Globus pallidus (tissue), 1 donor: ENCODE data around the gene STPG2.

ENCODE experiments used
- DNase-seq: peaks from one replicate; pipeline ENCODE4 v3.0.0-alpha.2; 2015; ENCODE audit warnings: low spot score

STPG2 gene

GRCh38 chr4:98093662-98094061 lies 49.6 kb downstream of the STPG2 start:
- DNase-seq, result no peak

GRCh38 chr4:98092833-98093439 lies 50.3 kb downstream of the STPG2 start:
- peak; percentile 8 for DNase-seq

DNA sequence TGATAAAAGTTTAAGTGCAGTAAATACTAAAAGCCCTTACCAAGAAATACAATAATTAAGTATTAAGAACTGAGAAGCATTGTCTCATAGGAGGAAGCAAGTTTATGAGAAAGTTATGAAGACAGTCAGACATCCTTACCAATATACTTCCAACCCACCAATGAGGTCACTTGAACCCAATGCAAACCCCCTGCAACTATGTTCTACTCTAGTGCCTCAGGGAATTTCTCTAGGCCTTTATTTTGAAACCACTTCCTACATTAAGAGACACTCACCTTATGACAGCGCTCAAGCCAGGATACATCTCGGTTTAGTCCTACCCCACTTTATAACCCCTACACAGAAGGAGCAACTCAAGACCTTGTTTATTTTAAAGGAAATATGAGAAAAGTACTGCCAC lies 61.3 kb downstream of the STPG2 start:
- DNase-seq, result no peak

DNA sequence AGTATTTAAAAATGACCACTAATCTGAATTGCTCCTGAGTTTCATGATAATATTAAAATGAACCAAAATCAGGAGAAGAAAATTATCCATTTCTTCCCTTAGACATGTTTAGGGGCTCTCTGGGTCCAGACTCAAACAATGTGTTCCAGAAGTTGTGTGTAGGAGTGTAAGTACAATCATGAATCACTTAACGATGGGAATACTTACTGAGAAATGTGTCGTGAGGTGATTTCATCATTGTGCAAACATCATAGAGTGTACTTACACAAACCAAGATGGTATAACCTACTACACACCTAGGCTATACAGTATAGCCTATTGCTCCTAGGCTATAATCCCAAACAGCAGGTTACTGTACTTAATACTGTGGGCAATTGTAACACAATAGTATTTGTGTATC lies 74.8 kb downstream of the STPG2 start:
- DNase-seq, result no peak

DNA sequence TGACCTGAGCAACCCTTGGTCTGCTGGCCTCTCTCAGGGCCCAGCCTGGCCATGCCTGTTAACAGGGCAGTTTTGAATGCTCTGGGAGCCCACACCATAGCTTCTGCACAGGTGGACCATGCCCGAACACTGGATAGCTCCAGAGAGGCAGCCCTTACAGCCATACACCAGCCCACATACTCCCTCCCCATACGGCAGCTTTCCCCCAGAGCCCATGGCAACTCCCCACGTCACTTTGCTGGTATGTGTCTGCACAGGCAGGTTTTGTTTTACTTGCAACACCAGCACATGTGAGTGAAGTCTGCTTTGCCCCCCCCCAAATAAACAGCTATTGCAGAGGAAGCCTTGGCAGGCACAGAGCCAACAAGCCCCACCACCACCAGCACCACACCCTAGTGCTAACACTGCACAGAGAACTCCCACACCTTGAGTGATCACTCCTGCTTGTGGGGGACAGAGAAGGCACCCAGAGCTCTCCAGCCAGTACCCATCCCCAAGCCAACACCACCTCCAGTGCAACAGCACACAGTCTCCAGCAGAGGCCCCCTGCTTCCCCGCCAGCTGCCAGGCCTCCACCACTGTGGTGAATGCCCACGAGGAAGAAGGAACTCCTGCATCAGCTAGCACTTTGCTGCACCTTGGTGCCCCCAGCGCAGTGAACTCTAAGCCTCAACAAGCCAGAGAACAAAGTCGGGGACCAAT lies 87.3 kb downstream of the STPG2 start:
- no peak for DNase-seq

DNA sequence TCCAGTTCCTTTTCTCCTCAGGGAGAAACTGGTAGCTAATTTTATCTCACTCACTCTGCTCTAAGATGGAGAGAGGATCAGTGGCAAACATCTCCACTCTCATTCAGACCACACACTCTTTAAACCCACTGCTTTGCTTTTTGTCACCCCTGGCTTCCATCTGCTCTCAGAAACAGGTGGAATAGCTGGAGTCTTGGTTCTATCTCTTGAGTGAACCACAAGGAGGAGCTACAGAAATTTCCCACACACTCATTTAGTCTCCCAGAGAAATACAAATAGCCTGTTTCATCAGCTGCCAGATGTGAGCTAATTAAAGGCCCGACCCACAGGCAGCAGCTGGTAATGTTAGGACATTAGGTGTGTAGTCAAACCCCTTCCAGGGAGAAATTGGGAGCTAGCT lies 96.6 kb downstream of the STPG2 start:
- DNase-seq, result no peak

DNA sequence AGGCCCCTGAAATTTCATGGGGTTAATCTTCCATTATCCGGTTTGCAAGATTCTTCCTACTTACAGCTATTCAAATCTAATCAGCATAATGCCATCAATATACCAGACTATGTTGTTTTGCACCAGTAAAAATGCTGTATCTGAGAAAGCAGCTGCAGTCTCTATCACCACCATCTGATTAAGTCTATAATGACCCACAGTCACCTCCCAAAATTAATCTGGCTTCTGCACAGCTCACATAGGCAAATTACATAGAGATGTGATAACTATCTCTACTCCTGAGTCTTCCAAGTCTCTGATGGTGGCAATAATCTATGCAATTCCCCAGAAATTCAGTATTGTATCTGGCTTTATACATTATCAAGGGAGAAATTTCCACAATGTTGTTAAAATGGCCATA lies 113.2 kb downstream of the STPG2 start:
- DNase-seq, result no peak

DNA sequence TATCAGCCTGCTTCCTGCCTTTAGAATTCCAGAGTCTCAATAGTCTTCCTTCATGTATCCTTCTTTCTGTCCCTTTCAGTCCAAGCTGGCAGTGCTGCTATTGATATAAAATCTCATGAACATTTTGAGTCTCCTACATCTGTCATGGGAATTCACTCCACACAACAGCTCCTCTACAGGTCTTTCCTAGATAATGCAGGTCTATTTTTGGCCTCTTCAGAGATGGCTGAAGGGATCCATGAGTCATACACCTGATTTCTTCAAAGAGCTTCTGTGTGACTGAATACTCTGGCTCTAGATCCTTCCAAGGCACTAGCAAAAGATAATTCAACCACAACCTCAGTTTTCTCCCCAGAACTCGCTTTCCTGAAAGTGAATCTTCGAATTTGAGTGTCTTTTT lies 115.4 kb downstream of the STPG2 start:
- no peak for DNase-seq

DNA sequence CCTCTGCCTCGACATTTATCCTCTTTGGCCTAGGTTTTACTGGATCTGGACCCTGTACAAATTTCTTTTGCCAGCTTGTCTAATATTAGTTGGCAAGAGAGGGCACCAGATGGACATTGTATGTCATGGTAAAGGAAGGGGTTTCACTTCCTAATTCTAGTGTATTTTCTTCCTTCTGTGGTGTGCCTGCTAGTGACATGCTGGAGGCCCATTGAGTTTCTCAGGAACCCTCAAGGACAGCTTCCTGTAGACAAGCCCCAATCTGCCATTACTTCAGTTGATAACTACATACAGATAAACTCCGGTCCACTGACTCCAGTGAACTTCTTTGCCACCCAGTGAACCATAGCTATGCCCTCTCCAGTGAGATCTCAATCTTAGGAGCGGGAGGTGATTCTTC lies 116.9 kb downstream of the STPG2 start:
- DNase-seq, result no peak

GRCh38 chr4:98006814-98007412 lies 136.4 kb downstream of the STPG2 start:
- DNase-seq, result no peak

DNA sequence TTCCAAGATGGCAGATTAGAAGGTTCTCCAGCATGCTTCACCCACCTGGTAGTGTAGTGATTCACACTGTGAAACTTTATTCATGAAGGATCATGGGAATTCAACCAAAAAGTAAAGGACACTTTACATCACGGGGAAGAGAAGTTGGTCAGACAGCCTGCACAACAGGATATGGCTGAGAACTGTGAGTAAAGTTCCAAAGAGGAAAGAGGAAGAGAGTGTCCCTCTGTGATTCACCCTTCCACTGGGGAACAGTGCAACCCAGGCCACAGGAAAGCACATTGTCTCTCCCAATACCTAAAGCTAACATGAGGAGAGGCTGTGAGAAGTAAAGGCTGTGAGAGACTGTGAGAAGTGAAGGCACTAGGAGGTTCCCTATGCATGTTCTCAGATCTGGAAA lies 137.2 kb downstream of the STPG2 start:
- DNase-seq, result no peak

GRCh38 chr4:98000940-98001339 lies 142.3 kb downstream of the STPG2 start:
- DNase-seq, result no peak

DNA sequence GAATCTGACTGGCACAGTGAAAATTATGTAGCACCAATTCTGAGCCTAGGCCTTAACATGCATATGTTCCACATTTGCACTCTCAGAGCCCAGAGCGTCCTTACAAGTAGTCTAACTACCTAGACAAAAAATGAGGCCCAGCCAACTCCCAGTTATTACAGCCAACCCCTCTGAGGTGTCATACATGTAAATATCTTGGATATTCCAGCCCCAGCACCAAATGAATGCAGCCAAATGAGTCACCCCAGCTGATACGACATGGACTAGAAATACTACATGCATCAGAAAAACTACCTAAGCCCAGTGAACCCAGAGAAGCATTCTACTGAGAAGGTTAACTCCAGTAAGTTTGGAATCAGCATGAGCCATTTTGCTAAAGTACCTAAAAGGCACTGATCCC lies 145.1 kb downstream of the STPG2 start:
- no peak for DNase-seq

DNA sequence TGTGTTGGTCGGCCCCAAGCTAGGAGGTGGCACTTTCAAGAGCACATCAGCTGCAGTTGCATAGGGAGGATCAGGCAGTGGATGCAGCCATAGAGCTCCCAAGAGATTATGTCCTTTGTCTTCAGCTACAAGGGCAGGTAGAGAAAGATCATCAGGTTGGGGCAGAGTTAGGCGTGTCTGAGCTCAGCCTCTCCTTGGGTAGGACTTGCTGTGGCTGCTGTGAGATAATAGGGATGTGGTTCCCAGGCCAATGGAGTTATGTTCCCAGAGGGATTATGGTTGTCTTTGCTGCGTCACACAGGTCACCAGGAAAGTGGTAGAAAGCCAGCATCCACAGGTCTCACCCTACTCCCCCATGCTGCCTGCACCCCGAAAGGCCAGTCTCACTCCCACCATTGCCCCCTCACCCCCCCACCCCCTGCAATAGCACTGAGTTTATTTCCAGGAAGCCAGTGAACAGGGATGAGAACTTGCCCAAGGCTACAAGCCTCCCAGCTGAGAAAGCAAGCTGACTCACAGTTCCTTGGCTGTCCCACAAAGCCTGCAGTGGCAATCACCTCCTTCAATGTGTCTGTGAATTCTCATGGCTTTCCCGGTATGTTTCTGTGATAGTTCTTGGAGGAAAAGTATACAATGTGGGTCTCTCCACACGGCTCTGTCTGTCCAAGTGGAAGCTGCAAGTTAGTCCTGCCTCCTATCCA lies 148.4 kb downstream of the STPG2 start:
- DNase-seq, result no peak

- DNase-seq, result no peak
Measured at GRCh38 chr4:97990409-97990808, 152.9 kb downstream of the STPG2 start.

- DNase-seq, result no peak
Measured at GRCh38 chr4:97987019-97987648, 156.1 kb downstream of the STPG2 start.

GRCh38 chr4:97984545-97985131 lies 158.6 kb downstream of the STPG2 start:
- DNase-seq, result no peak

- DNase-seq, result no peak
Measured at GRCh38 chr4:97978791-97979488, 164.3 kb downstream of the STPG2 start.

- DNase-seq, result no peak
Measured at GRCh38 chr4:97953171-97953941, 189.9 kb downstream of the STPG2 start.

DNA sequence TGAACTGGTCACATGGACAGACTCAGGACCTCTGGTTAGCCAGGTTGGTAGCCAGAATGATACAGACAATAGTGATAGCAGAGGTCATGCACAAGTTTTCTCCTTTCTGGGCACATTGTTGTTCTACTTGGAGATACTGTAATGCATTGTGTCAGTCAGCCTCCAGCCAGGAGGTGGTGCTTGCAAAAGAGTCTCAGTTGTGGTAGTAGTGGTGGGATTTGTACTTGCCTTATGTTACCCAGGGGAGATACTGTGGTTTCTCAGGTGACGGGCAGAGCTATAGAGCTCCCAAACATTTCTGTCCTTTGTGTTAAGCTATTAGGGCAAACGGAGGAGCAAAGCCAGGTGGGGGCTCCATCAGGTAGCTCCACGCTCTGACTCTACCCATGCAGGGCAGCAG lies 190.5 kb downstream of the STPG2 start:
- no peak for DNase-seq

- DNase-seq, result no peak
Measured at GRCh38 chr4:97950836-97951235, 192.4 kb downstream of the STPG2 start.
